ENCODE data around the gene TTN. TPM values are rescaled to one million over a fixed set of nuclear protein-coding genes. Genes with fewer than 3 reads are reported as not detected.

TTN gene
- polyA plus RNA-seq, 3 donors, result under 0.01 to 0.12 (median 0.08) TPM

- DNase-seq, result no peak
- H3K4me2 ChIP-seq (replicated peaks; ENCODE audit: extremely low read depth, low read length, poor library complexity, severe bottlenecking), result no peak overlapping the region
- H3K36me3 ChIP-seq (replicated peaks in 1 of 2; ENCODE audit: control insufficient read depth in 1 of 2, insufficient read depth in 2 of 2, low read length in 2 of 2), result no peaks in the 10 kb centered on the region
- H2AFZ ChIP-seq (ENCODE audit: insufficient read depth, low read depth, low read length, poor library complexity, severe bottlenecking), result no peak overlapping the region
- H3K9me3 Mint-ChIP-seq, result peaks cover 0 to 2% (median 0%) of the 10 kb centered on the region in 7 donors
- no peaks in the 10 kb centered on the region for H3K4me1 ChIP-seq (ENCODE audit: control insufficient read depth in 1 of 2, insufficient read depth in 2 of 2, low read length in 2 of 2)
- H3K27me3 ChIP-seq (ENCODE audit: control insufficient read depth in 2 of 2, insufficient read depth in 2 of 2, low read length in 2 of 2), result no peaks in the 10 kb centered on the region
- no peaks in the 10 kb centered on the region for H3K79me2 ChIP-seq (ENCODE audit: insufficient read depth, low read length)
- no peaks in the 10 kb centered on the region for H4K20me1 ChIP-seq (ENCODE audit: insufficient read depth, low read length)
- H3K4me3 Mint-ChIP-seq, result no peak overlapping the region
- no CpG with 5 or more reads among the region's 1 CpG for WGBS (ENCODE audit: insufficient coverage)
- no peak overlapping the region for H3K4me3 ChIP-seq (replicated peaks in 1 of 3; ENCODE audit: low read depth in 2 of 3, low read length in 3 of 3)
- no peaks in the 10 kb centered on the region for H3K4me1 Mint-ChIP-seq
- H3K27ac Mint-ChIP-seq, result no peak overlapping the region
- intact Hi-C loops (cut with micrococcal nuclease), result no loop called here
- no peak overlapping the region for H3K27ac ChIP-seq (ENCODE audit: low read depth in 1 of 2, low read length in 2 of 2)
- no peaks in the 10 kb centered on the region for H3K9me3 ChIP-seq (replicated peaks in 1 of 2; ENCODE audit: control insufficient read depth in 1 of 2, insufficient read depth in 1 of 2, low read length in 2 of 2)
- H3K27me3 Mint-ChIP-seq (ENCODE audit: low read depth in 3 of 3), result peaks cover 0 to 3% (median 0%) of the 10 kb centered on the region in 3 donors
- no peak overlapping the region for H3K9ac ChIP-seq (ENCODE audit: insufficient read depth, low read length, poor library complexity, severe bottlenecking)
- TF ChIP-seq CTCF (IDR thresholded peaks at IDR 0.05), result no peak
- H3K36me3 Mint-ChIP-seq, result no peaks in the 10 kb centered on the region
Observed at GRCh38 chr2:178627401-178627800, 179.8 kb downstream of the TTN start.

GRCh38 chr2:178615969-178616368 is 191.3 kb downstream of the TTN start:
- H3K27ac Mint-ChIP-seq, result no peak overlapping the region

More at GRCh38 chr2:178615969-178616368, 191.3 kb downstream of the TTN start:
- no CpG with 5 or more reads among the region's 1 CpG for WGBS (ENCODE audit: insufficient coverage)
- no peak overlapping the region for H3K27ac ChIP-seq (ENCODE audit: low read depth in 1 of 2, low read length in 2 of 2)
- H3K9me3 Mint-ChIP-seq, result peaks cover 0 to 4% (median 0%) of the 10 kb centered on the region in 7 donors
- peaks cover 0 to 3% of the 10 kb centered on the region in 2 donors for H3K36me3 Mint-ChIP-seq
- no peaks in the 10 kb centered on the region for H3K9me3 ChIP-seq (replicated peaks in 1 of 2; ENCODE audit: control insufficient read depth in 1 of 2, insufficient read depth in 1 of 2, low read length in 2 of 2)
- TF ChIP-seq CTCF (IDR thresholded peaks at IDR 0.05), result no peak
- H4K20me1 ChIP-seq (ENCODE audit: insufficient read depth, low read length), result no peaks in the 10 kb centered on the region
- H3K4me2 ChIP-seq (replicated peaks; ENCODE audit: extremely low read depth, low read length, poor library complexity, severe bottlenecking), result no peak overlapping the region
- no peak overlapping the region for H3K4me3 ChIP-seq (replicated peaks in 1 of 3; ENCODE audit: low read depth in 2 of 3, low read length in 3 of 3)
- H3K4me1 ChIP-seq (ENCODE audit: control insufficient read depth in 1 of 2, insufficient read depth in 2 of 2, low read length in 2 of 2), result no peaks in the 10 kb centered on the region
- H3K4me1 Mint-ChIP-seq, result no peaks in the 10 kb centered on the region
- H3K27me3 Mint-ChIP-seq (ENCODE audit: low read depth in 3 of 3), result no peaks in the 10 kb centered on the region
- no peak overlapping the region for H2AFZ ChIP-seq (ENCODE audit: insufficient read depth, low read depth, low read length, poor library complexity, severe bottlenecking)
- no peaks in the 10 kb centered on the region for H3K27me3 ChIP-seq (ENCODE audit: control insufficient read depth in 2 of 2, insufficient read depth in 2 of 2, low read length in 2 of 2)
- no peak overlapping the region for H3K9ac ChIP-seq (ENCODE audit: insufficient read depth, low read length, poor library complexity, severe bottlenecking)
- no peak for DNase-seq
- H3K36me3 ChIP-seq (replicated peaks in 1 of 2; ENCODE audit: control insufficient read depth in 1 of 2, insufficient read depth in 2 of 2, low read length in 2 of 2), result no peaks in the 10 kb centered on the region
- H3K79me2 ChIP-seq (ENCODE audit: insufficient read depth, low read length), result no peaks in the 10 kb centered on the region
- intact Hi-C loops (cut with micrococcal nuclease), result no loop called here
- H3K4me3 Mint-ChIP-seq, result no peak overlapping the region

All from CD14-positive monocyte (primary cell).